ACC112 (cell line): Measurements from ENCODE around the gene TOX3.

Experiments
- H2AFZ ChIP-seq: fragments of 200-600 bp; sonication (generic); one replicate; pipeline ENCODE4 v1.6.0; 2017; ENCODE audit warnings: antibody characterized with exemption, low read length; ENCODE audit not compliant: unreplicated experiment
- H3K27ac ChIP-seq: fragments of 200-600 bp; sonication (generic); 2 replicates; pipeline ENCODE4 v1.5.1; 2014; ENCODE audit warnings: low read depth, mild to moderate bottlenecking, antibody characterized with exemption, low read length, moderate library complexity
- H3K27me3 ChIP-seq: fragments of 200-600 bp; sonication (generic); 2 replicates; pipeline ENCODE4 v1.6.1; 2014; ENCODE audit warnings: mild to moderate bottlenecking, antibody characterized with exemption, low read length, moderate library complexity, mixed read lengths; ENCODE audit not compliant: insufficient read depth
- H3K36me3 ChIP-seq: fragments of 200-600 bp; sonication (generic); 2 replicates; pipeline ENCODE4 v1.6.1; 2016; ENCODE audit warnings: mild to moderate bottlenecking, antibody characterized with exemption, low read length, moderate library complexity, mixed read lengths; ENCODE audit not compliant: insufficient read depth
- H3K4me1 ChIP-seq: fragments of 200-600 bp; sonication (generic); one replicate; pipeline ENCODE4 v1.6.1; 2016; ENCODE audit warnings: low read length, mixed read lengths; ENCODE audit not compliant: insufficient read depth, unreplicated experiment, control insufficient read depth
- H3K4me3 ChIP-seq: fragments of 200-600 bp; sonication (generic); 2 replicates; pipeline ENCODE4 v1.5.1; 2014; ENCODE audit warnings: mild to moderate bottlenecking, low read depth, low read length
- H3K79me2 ChIP-seq: fragments of 200-600 bp; sonication (generic); one replicate; pipeline ENCODE4 v1.6.0; 2016; ENCODE audit warnings: low read length; ENCODE audit not compliant: control insufficient read depth, unreplicated experiment, insufficient read depth

TOX3 gene

GRCh38 chr16:52538511-52538910, 8.4 kb downstream of the TOX3 start:
- H3K27me3 ChIP-seq: no peaks in the 10 kb centered on the region; the same call in 1 of the 2 replicates
- no peak overlapping the region for H3K27ac ChIP-seq
- H3K79me2 ChIP-seq: no peaks in the 10 kb centered on the region
- H3K36me3 ChIP-seq: no peaks in the 10 kb centered on the region
- H2AFZ ChIP-seq: no peak overlapping the region
- no peak overlapping the region for H3K4me3 ChIP-seq
- no peaks in the 10 kb centered on the region for H3K4me1 ChIP-seq

GRCh38 chr16:52537516-52537915, 9.4 kb downstream of the TOX3 start:
- Histone ChIP-seq H3K27me3 (no peaks in the 10 kb centered on the region), H3K79me2 (no peaks in the 10 kb centered on the region), H3K36me3 (no peaks in the 10 kb centered on the region), H2AFZ (no peak overlapping the region), H3K27ac (no peak overlapping the region), H3K4me3 (no peak overlapping the region), H3K4me1 (no peaks in the 10 kb centered on the region)

- Histone ChIP-seq H2AFZ (no peak overlapping the region), H3K36me3 (no peaks in the 10 kb centered on the region), H3K27me3 (no peaks in the 10 kb centered on the region), H3K4me3 (no peak overlapping the region), H3K79me2 (no peaks in the 10 kb centered on the region), H3K27ac (no peak overlapping the region), H3K4me1 (no peaks in the 10 kb centered on the region)
Observed at GRCh38 chr16:52535076-52535475, 11.9 kb downstream of the TOX3 start.

GRCh38 chr16:52533296-52533695, 13.6 kb downstream of the TOX3 start:
- no peaks in the 10 kb centered on the region for H3K4me1 ChIP-seq
- no peak overlapping the region for H3K4me3 ChIP-seq
- no peak overlapping the region for H2AFZ ChIP-seq
- no peak overlapping the region for H3K27ac ChIP-seq
- H3K79me2 ChIP-seq: no peaks in the 10 kb centered on the region
- H3K27me3 ChIP-seq: no peaks in the 10 kb centered on the region
- no peaks in the 10 kb centered on the region for H3K36me3 ChIP-seq

- H3K36me3 ChIP-seq: no peaks in the 10 kb centered on the region
- H2AFZ ChIP-seq: no peak overlapping the region
- no peak overlapping the region for H3K27ac ChIP-seq
Observed at GRCh38 chr16:52532384-52532783, 14.6 kb downstream of the TOX3 start.

GRCh38 chr16:52529226-52529625, 17.7 kb downstream of the TOX3 start:
- H3K27me3 ChIP-seq: no peaks in the 10 kb centered on the region
- H3K27ac ChIP-seq: no peak overlapping the region
- no peaks in the 10 kb centered on the region for H3K36me3 ChIP-seq
- H3K4me3 ChIP-seq: no peak overlapping the region
- H2AFZ ChIP-seq: no peak overlapping the region
- no peaks in the 10 kb centered on the region for H3K4me1 ChIP-seq
- H3K79me2 ChIP-seq: no peaks in the 10 kb centered on the region

More at GRCh38 chr16:52532384-52532783, 14.6 kb downstream of the TOX3 start:
- H3K79me2 ChIP-seq: no peaks in the 10 kb centered on the region
- no peaks in the 10 kb centered on the region for H3K4me1 ChIP-seq
- no peaks in the 10 kb centered on the region for H3K27me3 ChIP-seq
- H3K4me3 ChIP-seq: no peak overlapping the region

- Histone ChIP-seq H3K36me3 (no peaks in the 10 kb centered on the region), H2AFZ (no peak overlapping the region), H3K27ac (no peak overlapping the region), H3K4me1 (no peaks in the 10 kb centered on the region), H3K27me3 (no peaks in the 10 kb centered on the region), H3K79me2 (no peaks in the 10 kb centered on the region), H3K4me3 (no peak overlapping the region)
Observed at GRCh38 chr16:52528393-52529065, 18.4 kb downstream of the TOX3 start.

GRCh38 chr16:52526830-52527229, 20.1 kb downstream of the TOX3 start:
- Histone ChIP-seq H3K79me2 (no peaks in the 10 kb centered on the region), H3K27ac (no peak overlapping the region), H3K4me3 (no peak overlapping the region), H3K4me1 (no peaks in the 10 kb centered on the region), H3K36me3 (no peaks in the 10 kb centered on the region), H2AFZ (no peak overlapping the region), H3K27me3 (no peaks in the 10 kb centered on the region)

- H3K79me2 ChIP-seq: no peaks in the 10 kb centered on the region
- H3K27ac ChIP-seq: no peak overlapping the region
- H3K36me3 ChIP-seq: no peaks in the 10 kb centered on the region
- H3K4me3 ChIP-seq: no peak overlapping the region
- no peaks in the 10 kb centered on the region for H3K27me3 ChIP-seq
- no peaks in the 10 kb centered on the region for H3K4me1 ChIP-seq
- H2AFZ ChIP-seq: no peak overlapping the region
Observed at GRCh38 chr16:52526116-52526828, 20.7 kb downstream of the TOX3 start.

- H3K36me3 ChIP-seq: no peaks in the 10 kb centered on the region
- H3K4me3 ChIP-seq: no peak overlapping the region
- no peak overlapping the region for H3K27ac ChIP-seq
- H3K4me1 ChIP-seq: no peaks in the 10 kb centered on the region
- H3K79me2 ChIP-seq: no peaks in the 10 kb centered on the region
- no peaks in the 10 kb centered on the region for H3K27me3 ChIP-seq
- H2AFZ ChIP-seq: no peak overlapping the region
Observed at GRCh38 chr16:52521570-52521969, 25.4 kb downstream of the TOX3 start.

- no peak overlapping the region for H3K4me3 ChIP-seq
- no peak overlapping the region for H2AFZ ChIP-seq
- H3K27me3 ChIP-seq: no peaks in the 10 kb centered on the region
- no peaks in the 10 kb centered on the region for H3K36me3 ChIP-seq
- H3K4me1 ChIP-seq: no peaks in the 10 kb centered on the region
- H3K27ac ChIP-seq: no peak overlapping the region
- no peaks in the 10 kb centered on the region for H3K79me2 ChIP-seq
Observed at GRCh38 chr16:52518884-52519283, 28.1 kb downstream of the TOX3 start.
